Activated CD8-positive, alpha-beta memory T cell treated with anti-CD3 and anti-CD28 coated beads, Interleukin-2, amount 10 ng/mL, durations not matched to agents 7 days and 5 days (primary cell): ENCODE results near the gene KY. TPM values are rescaled to one million over a fixed set of nuclear protein-coding genes. Genes with fewer than 3 reads are reported as not detected.

ENCODE experiments used
- ATAC-seq: fragments of 150-1000 bp; cut with Tn5 transposase; one replicate; pipeline ENCODE4 v1.10.0; 2021; ENCODE audit warnings: moderate library complexity
- CTCF ChIA-PET: fragments of 350-600 bp; sonication (Branson Sonifier 250); formaldehyde crosslinking; loops from one replicate; lab custom pipeline; 2021; ENCODE audit warnings: antibody characterized with exemption; lab: Charles Lee
- DNase-seq: peaks from one replicate; pipeline ENCODE4 v3.0.0-alpha.2; 2020
- H3K27ac Mint-ChIP-seq: one replicate; pipeline ENCODE4 v1.8.0; 2021; ENCODE audit warnings: mild to moderate bottlenecking, mixed read lengths
- H3K27me3 Mint-ChIP-seq: one replicate; pipeline ENCODE4 v1.8.0; 2021; ENCODE audit warnings: mixed read lengths
- H3K36me3 Mint-ChIP-seq: one replicate; pipeline ENCODE4 v1.8.0; 2021; ENCODE audit warnings: mild to moderate bottlenecking, mixed read lengths
- H3K4me1 Mint-ChIP-seq: one replicate; pipeline ENCODE4 v1.8.0; 2021; ENCODE audit warnings: mixed read lengths
- H3K4me3 Mint-ChIP-seq: one replicate; pipeline ENCODE4 v1.8.0; 2021; ENCODE audit warnings: mild to moderate bottlenecking, moderate library complexity, mixed read lengths
- H3K9me3 Mint-ChIP-seq: one replicate; pipeline ENCODE4 v1.8.0; 2022; ENCODE audit warnings: low read depth, mixed read lengths
- total RNA-seq, 2 experiments: library from RNA; stranded (reverse); gene quantifications; one replicate each; pipeline ENCODE4 v1.2.3, GENCODE V29; 2021

Gene KY
- total RNA-seq, 2 experiments from 2014 or later = not detected

GRCh38 chr3:134627831-134628230 is 23.0 kb downstream of the KY start:
- ATAC-seq = no peak
- H3K4me3 Mint-ChIP-seq = no peak overlapping the region

GRCh38 chr3:134625885-134626741 is 24.7 kb downstream of the KY start:
- ATAC-seq (no peak), DNase-seq (no peak)
- Mint-ChIP-seq H3K4me3 (no peak overlapping the region), H3K27me3 (peaks cover 3% of the 10 kb centered on the region), H3K4me1 (peaks cover 6% of the 10 kb centered on the region), H3K36me3 (no peaks in the 10 kb centered on the region), H3K27ac (no peak overlapping the region), H3K9me3 (peaks cover 4% of the 10 kb centered on the region)
- CTCF ChIA-PET = interaction anchor here (1.0 kb wide), 1 partner anchor 24 kb away, joined by 3 read pairs; no protein-coding TSS in a partner anchor

More at GRCh38 chr3:134627831-134628230, 23.0 kb downstream of the KY start:
- peaks cover 13% of the 10 kb centered on the region for H3K27me3 Mint-ChIP-seq
- H3K4me1 Mint-ChIP-seq = peaks cover 3% of the 10 kb centered on the region
- no peak overlapping the region for H3K27ac Mint-ChIP-seq
- peaks cover 4% of the 10 kb centered on the region for H3K9me3 Mint-ChIP-seq
- no peak for DNase-seq
- CTCF ChIA-PET = no interaction called here
- H3K36me3 Mint-ChIP-seq = no peaks in the 10 kb centered on the region

GRCh38 chr3:134625462-134625861 is 25.4 kb downstream of the KY start:
- ATAC-seq (no peak), DNase-seq (no peak)
- H3K36me3 Mint-ChIP-seq = no peaks in the 10 kb centered on the region
- peaks cover 6% of the 10 kb centered on the region for H3K4me1 Mint-ChIP-seq
- peaks cover under 1% of the 10 kb centered on the region for H3K27me3 Mint-ChIP-seq
- H3K9me3 Mint-ChIP-seq = no peaks in the 10 kb centered on the region
- H3K27ac Mint-ChIP-seq = no peak overlapping the region
- CTCF ChIA-PET = no interaction called here
- no peak overlapping the region for H3K4me3 Mint-ChIP-seq

GRCh38 chr3:134624537-134625287 is 26.1 kb downstream of the KY start:
- DNase-seq (no peak), ATAC-seq (no peak)
- Mint-ChIP-seq H3K9me3 (no peaks in the 10 kb centered on the region), H3K36me3 (no peaks in the 10 kb centered on the region), H3K4me1 (peaks cover 6% of the 10 kb centered on the region), H3K4me3 (no peak overlapping the region), H3K27ac (no peak overlapping the region), H3K27me3 (no peaks in the 10 kb centered on the region)
- CTCF ChIA-PET = no interaction called here

- CTCF ChIA-PET = interaction anchor here (0.6 kb wide), 1 partner anchor 23 kb away, joined by 3 read pairs; no protein-coding TSS in a partner anchor
- DNase-seq (no peak), ATAC-seq (no peak)
- no peak overlapping the region for H3K4me3 Mint-ChIP-seq
- no peaks in the 10 kb centered on the region for H3K36me3 Mint-ChIP-seq
- peaks cover 6% of the 10 kb centered on the region for H3K4me1 Mint-ChIP-seq
- no peak overlapping the region for H3K27ac Mint-ChIP-seq
- no peaks in the 10 kb centered on the region for H3K9me3 Mint-ChIP-seq
- H3K27me3 Mint-ChIP-seq = no peaks in the 10 kb centered on the region
These were observed 27.1 kb downstream of the KY start for GRCh38 chr3:134623615-134624245.

GRCh38 chr3:134622806-134623365 is 27.9 kb downstream of the KY start:
- Mint-ChIP-seq H3K9me3 (no peaks in the 10 kb centered on the region), H3K36me3 (no peaks in the 10 kb centered on the region), H3K27me3 (no peaks in the 10 kb centered on the region), H3K27ac (no peak overlapping the region), H3K4me1 (peaks cover 4% of the 10 kb centered on the region), H3K4me3 (no peak overlapping the region)
- CTCF ChIA-PET = no interaction called here
- no peak for ATAC-seq
- DNase-seq = no peak

- Mint-ChIP-seq H3K9me3 (no peaks in the 10 kb centered on the region), H3K4me3 (no peak overlapping the region), H3K27me3 (no peaks in the 10 kb centered on the region), H3K27ac (no peak overlapping the region), H3K36me3 (no peaks in the 10 kb centered on the region), H3K4me1 (peaks cover 2% of the 10 kb centered on the region)
- DNase-seq (no peak), ATAC-seq (no peak)
- CTCF ChIA-PET = no interaction called here
These were observed 29.0 kb downstream of the KY start for GRCh38 chr3:134621854-134622253.

- no peaks in the 10 kb centered on the region for H3K36me3 Mint-ChIP-seq
- CTCF ChIA-PET = no interaction called here
- H3K4me3 Mint-ChIP-seq = no peak overlapping the region
- DNase-seq (no peak), ATAC-seq (no peak)
- no peak overlapping the region for H3K27ac Mint-ChIP-seq
- H3K4me1 Mint-ChIP-seq = peaks cover 2% of the 10 kb centered on the region
- no peaks in the 10 kb centered on the region for H3K9me3 Mint-ChIP-seq
- H3K27me3 Mint-ChIP-seq = no peaks in the 10 kb centered on the region
These were observed 30.2 kb downstream of the KY start for GRCh38 chr3:134620476-134621115.

GRCh38 chr3:134619884-134620445 is 30.9 kb downstream of the KY start:
- H3K4me3 Mint-ChIP-seq = no peak overlapping the region
- no peak for DNase-seq
- no peaks in the 10 kb centered on the region for H3K9me3 Mint-ChIP-seq
- H3K36me3 Mint-ChIP-seq = no peaks in the 10 kb centered on the region
- no peaks in the 10 kb centered on the region for H3K27me3 Mint-ChIP-seq
- no peak for ATAC-seq
- CTCF ChIA-PET = no interaction called here
- no peak overlapping the region for H3K27ac Mint-ChIP-seq
- peaks cover 2% of the 10 kb centered on the region for H3K4me1 Mint-ChIP-seq

- DNase-seq = no peak
- no peak for ATAC-seq
- Mint-ChIP-seq H3K27me3 (no peaks in the 10 kb centered on the region), H3K9me3 (no peaks in the 10 kb centered on the region), H3K36me3 (no peaks in the 10 kb centered on the region), H3K4me1 (peaks cover 2% of the 10 kb centered on the region), H3K27ac (no peak overlapping the region), H3K4me3 (no peak overlapping the region)
- CTCF ChIA-PET = no interaction called here
These were observed 31.6 kb downstream of the KY start for GRCh38 chr3:134619301-134619615.

- no peak overlapping the region for H3K27ac Mint-ChIP-seq
- no peak for DNase-seq
- H3K36me3 Mint-ChIP-seq = no peaks in the 10 kb centered on the region
- H3K9me3 Mint-ChIP-seq = no peaks in the 10 kb centered on the region
- H3K27me3 Mint-ChIP-seq = no peaks in the 10 kb centered on the region
- CTCF ChIA-PET = no interaction called here
- H3K4me3 Mint-ChIP-seq = no peak overlapping the region
- peaks cover 2% of the 10 kb centered on the region for H3K4me1 Mint-ChIP-seq
- no peak for ATAC-seq
These were observed 32.1 kb downstream of the KY start for GRCh38 chr3:134618478-134619300.
